Measurements from ENCODE around the gene CCT3.

CCT3 gene

GRCh38 chr1:156319664-156320063 lies 18.4 kb downstream of the CCT3 start:
- no peak for DNase-seq

DNA sequence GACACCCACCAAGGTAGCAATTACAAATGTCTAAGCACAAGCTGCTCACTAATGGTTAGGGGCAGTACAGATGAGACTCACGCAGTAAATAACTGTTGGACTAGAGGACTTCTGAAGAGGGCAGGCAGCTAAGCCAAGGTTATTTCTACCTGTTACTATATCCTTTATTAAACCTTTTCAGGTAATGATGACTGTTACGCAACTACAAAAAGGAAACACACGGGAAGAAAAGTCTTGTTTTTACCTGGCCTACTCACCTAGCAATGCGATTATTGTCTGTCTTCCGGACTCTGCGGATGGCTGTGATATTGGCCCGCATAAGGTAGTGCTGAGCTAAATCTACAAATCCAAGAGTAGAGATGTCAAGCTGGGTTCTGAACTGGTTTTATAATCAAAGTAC lies 21.2 kb downstream of the CCT3 start:
- DNase-seq, result no peak

GRCh38 chr1:156310962-156311361 lies 27.1 kb downstream of the CCT3 start:
- no peak for DNase-seq

- no peak for DNase-seq
These were observed 30.0 kb downstream of the CCT3 start for GRCh38 chr1:156308078-156308477.

DNA sequence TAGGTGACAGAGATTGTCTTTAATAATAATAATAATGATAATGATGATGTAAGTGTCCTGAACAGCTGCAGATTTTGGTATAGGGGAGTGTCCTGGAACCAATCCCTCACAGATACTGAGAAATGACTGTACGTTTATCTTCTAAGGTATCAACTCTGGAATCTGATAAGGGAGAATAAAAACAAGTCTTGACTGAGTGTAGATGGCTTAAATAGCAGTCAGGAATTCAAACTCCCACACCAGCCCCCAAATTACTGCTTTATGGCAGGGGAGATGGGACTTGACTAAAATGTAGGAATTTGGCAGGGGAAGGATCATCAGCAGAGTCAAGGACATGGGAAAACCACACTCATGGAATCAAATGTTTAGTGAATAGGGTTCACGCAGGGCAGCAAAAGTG lies 32.9 kb downstream of the CCT3 start:
- DNase-seq, result no peak

DNA sequence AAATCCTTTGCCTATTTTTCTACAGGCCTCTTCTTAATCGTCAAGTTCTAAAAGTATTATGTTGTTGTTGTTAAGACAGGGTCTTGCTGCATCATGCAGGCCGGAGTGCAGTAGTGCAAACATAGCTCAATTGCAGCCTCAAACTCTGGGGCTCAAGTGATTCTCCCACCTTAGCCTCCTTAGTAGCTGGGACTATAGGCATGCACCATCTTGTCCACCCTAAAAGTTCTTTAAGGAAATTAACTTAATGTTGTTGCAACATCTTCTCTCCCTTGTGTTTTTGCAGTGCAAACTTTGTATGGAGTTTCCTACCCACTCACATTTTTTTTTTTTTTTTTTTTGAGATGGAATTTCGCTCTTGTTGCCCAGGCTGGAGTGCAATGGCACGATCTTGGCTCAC lies 34.9 kb downstream of the CCT3 start:
- DNase-seq, result no peak

- DNase-seq, result no peak
These were observed 39.2 kb downstream of the CCT3 start, which contains the start of gene VHLL for GRCh38 chr1:156298852-156299357. VHLL (minus strand) TSS chr1:156299307; CDS start chr1:156299189, 118 bp downstream.

- DNase-seq, result peak in 2 of 4 experiments; percentile 28 to 42
These were observed 42.6 kb downstream of the CCT3 start, which contains the start of gene GLMP for GRCh38 chr1:156295391-156295947. GLMP (minus strand) TSS chr1:156295679; CDS start chr1:156295645, 34 bp downstream.

DNA sequence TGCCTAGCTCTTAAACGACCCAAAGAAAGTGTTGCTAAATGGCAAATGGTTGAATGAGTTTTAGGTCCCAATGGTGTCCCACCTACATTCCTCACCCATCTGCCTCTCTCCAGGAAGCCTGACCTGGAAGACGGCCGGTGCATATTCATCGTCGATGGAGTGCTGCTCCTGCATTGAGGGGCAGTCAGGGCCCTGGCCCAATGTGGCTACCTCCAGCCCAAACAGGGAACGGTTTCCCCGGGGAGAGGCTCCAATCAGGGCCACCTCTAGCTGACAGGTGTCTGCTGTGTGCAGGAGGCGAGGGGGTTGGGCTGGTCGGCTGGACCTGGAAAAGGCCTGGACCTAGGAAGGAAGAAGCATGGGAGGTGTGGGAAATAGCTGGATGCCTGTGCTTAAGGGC lies 44.2 kb downstream of the CCT3 start:
- no peak for DNase-seq

DNA sequence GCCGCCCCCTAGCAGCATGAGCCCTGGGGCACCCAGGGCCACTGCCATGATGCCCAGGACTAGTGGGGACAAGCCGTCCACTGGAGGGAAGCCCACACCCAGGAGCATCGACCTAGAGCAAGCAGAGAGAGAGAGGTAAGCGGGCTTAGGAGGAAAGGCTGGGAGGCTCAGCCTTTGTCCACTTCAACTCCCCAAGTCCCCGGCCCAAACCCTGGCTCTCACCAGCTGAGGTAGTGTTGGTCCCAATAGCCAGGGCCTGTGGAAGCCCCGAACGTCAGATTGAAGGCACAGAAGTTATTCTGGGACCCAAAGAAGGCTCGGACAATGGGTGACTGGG lies 45.0 kb downstream of the CCT3 start:
- no peak for DNase-seq

GRCh38 chr1:156291226-156292061 lies 46.6 kb downstream of the CCT3 start:
- no peak for DNase-seq

GRCh38 chr1:156289857-156290256 lies 48.2 kb downstream of the CCT3 start:
- DNase-seq, result no peak

- no peak for DNase-seq
These were observed 52.0 kb downstream of the CCT3 start for GRCh38 chr1:156286061-156286460.

DNA sequence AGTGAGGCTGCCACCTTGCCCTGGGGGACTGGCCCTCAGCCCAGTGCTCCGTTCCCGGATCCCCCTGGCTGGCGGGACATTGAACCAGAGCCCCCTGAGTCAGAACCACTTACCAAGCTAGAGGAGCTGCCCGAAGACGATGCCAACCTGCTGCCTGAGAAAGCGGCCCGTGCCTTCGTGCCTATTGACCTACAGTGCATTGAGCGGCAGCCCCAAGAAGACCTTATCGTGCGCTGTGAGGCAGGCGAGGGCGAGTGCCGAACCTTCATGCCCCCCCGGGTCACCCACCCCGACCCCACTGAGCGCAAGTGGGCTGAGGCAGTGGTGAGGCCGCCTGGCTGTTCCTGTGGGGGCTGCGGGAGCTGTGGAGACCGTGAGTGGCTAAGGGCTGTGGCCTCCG lies 52.7 kb downstream of the CCT3 start:
- DNase-seq, result no peak

DNA sequence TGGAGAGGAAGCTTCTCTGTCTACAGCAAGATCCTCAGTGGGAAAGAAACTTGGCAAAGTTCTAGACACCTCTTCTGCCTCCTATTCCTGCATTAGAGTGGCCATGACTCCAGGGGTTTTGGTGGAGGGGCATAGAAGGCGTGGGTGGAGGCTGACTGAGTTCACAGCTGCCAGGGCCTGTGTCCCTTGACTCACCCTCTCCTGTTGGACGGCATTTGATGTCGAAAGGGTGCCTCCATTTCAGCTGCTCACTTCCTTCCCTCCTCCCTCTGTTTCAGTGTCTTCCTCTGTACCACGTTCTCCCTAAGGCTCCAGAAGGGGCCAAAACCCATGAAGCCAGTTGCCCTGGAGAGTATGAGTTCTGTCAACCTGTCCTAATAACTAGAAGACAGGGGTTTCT lies 53.3 kb downstream of the CCT3 start:
- no peak for DNase-seq

DNA sequence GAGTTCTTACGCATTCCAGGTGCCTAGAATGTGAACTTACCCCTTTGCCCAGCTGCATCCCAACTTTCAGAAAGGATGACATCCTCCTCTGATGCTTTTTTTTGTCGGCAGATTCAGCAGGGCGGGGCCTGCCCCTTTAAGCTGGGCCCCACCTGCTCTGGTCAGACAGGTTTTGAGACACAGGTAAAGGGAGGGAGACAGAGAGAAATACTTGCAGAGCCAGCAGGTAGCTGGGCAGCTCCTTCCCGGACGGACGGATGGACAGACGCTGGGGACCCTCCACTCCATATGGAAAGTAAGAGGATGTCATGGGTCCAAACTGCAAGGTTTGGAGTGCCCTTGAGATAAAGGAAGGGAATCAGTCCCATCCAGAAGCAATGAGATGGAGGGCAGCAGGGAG lies 54.0 kb downstream of the CCT3 start, which contains the start of gene TMEM79:
Gene TMEM79, plus strand, starts transcription at position 214 of the 400 bp plus-strand sequence. CDS start 902 bp downstream, outside the sequence.
- DNase-seq, result no peak

- no peak for DNase-seq
These were observed 54.6 kb downstream of the CCT3 start for GRCh38 chr1:156283521-156283920.

- DNase-seq, result peak; percentile 76 to 90 (median 83)
These were observed 55.4 kb downstream of the CCT3 start, which contains the start of gene SMG5 for GRCh38 chr1:156282479-156283222. SMG5 (minus strand) TSS chr1:156282825; CDS start chr1:156282680, 145 bp downstream.

- no peak for DNase-seq
These were observed 56.2 kb downstream of the CCT3 start for GRCh38 chr1:156281693-156282478.

DNA sequence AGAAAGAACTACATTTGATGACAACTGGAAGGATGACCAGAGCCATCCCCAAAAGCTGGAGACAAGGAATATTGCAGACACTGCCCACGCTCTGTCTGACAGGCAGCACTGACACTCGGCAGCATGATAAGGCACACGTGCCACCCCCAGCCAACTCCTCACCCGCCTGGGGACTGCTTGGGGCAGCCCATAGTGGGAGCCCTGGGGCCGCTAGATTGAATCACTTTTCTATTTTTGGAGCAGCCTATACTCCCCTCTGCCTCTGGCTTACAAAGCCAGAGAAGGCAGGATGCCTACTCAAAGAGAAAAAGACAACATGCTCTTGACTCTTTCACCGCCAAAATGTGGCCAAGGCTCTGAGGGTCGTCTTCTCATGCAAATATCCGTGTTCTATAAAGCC lies 56.8 kb downstream of the CCT3 start:
- no peak for DNase-seq

- no peak for DNase-seq
These were observed 58.3 kb downstream of the CCT3 start for GRCh38 chr1:156279837-156280236.

GRCh38 chr1:156276966-156277381 lies 61.1 kb downstream of the CCT3 start:
- no peak for DNase-seq
